Prostate gland (tissue), 2 donors: Measurements from ENCODE around the gene TUBB4B. TPM values are rescaled to one million over a fixed set of nuclear protein-coding genes. Genes with fewer than 3 reads are reported as not detected.

ENCODE experiments used
- DNase-seq: peaks from one replicate; pipeline ENCODE4 v3.0.0-alpha.2; 2019; ENCODE audit warnings: low spot score
- H3K27ac ChIP-seq, 2 donors: fragments of 200-600 bp; sonication (generic); 2 replicates each; pipeline ENCODE4 v1.5.1; 2017 to 2019
- H3K27me3 ChIP-seq: fragments of 200-600 bp; sonication (generic); replicated peaks from 2 replicates; pipeline ENCODE4 v1.5.1; 2019; ENCODE audit not compliant: insufficient read depth
- H3K36me3 ChIP-seq, 2 donors: fragments of 200-600 bp; sonication (generic); 1 replicate in 1 of 2; 2 replicates in 1 of 2; pipeline versions ENCODE4 v1.5.1 to v1.8.1; 2017 to 2019
- H3K4me1 ChIP-seq: fragments of 200-600 bp; sonication (generic); replicated peaks from 2 replicates; pipeline ENCODE4 v1.5.1; 2019
- H3K4me3 ChIP-seq, 2 donors: fragments of 200-600 bp; sonication (generic); 2 replicates each; pipeline ENCODE4 v1.5.1; 2017 to 2019
- H3K9me3 ChIP-seq: fragments of 200-600 bp; sonication (generic); 2 replicates; pipeline ENCODE4 v1.5.1; 2017
- CTCF ChIP-seq, 4 experiments: fragments of 200-600 bp in 2 of 4; fragments of 450-650 bp in 2 of 4; sonication (generic) in 2 of 4; IDR thresholded peaks; 1 replicate in 3 of 4; 2 replicates in 1 of 4; pipeline ENCODE4 v1.5.1; 2016 to 2019; ENCODE audit warnings: antibody characterized with exemption in 4 of 4, mild to moderate bottlenecking in 2 of 4, moderate library complexity in 2 of 4
- POLR2A ChIP-seq: fragments of 450-650 bp; IDR thresholded peaks from one replicate; pipeline ENCODE4 v1.6.1; 2016; ENCODE audit warnings: antibody characterized with exemption, mild to moderate bottlenecking
- POLR2AphosphoS5 ChIP-seq: sonication (generic); formaldehyde crosslinking; IDR thresholded peaks from one replicate; pipeline ENCODE4 v1.6.1; 2017; ENCODE audit warnings: antibody characterized with exemption
- WGBS: methylation state at CpG from one replicate; pipeline ENCODE4 v1.1.5; 2018; 5-methylcytosine and 5-hydroxymethylcytosine counted together
- intact Hi-C: fragments of 100-400 bp; cut with DNase I; formaldehyde crosslinking; loops from one replicate; pipeline ENCODE4 v1.14.2; 2022
- total RNA-seq, 2 donors: library from RNA; depleted of rRNA; stranded (reverse); fragments of >200 nt; gene quantifications; one replicate each; pipeline ENCODE4 v1.1.0, GENCODE V29; 2016

TUBB4B gene
- total RNA-seq, 2 donors from 2014 or later, result 279 to 484 TPM

DNA sequence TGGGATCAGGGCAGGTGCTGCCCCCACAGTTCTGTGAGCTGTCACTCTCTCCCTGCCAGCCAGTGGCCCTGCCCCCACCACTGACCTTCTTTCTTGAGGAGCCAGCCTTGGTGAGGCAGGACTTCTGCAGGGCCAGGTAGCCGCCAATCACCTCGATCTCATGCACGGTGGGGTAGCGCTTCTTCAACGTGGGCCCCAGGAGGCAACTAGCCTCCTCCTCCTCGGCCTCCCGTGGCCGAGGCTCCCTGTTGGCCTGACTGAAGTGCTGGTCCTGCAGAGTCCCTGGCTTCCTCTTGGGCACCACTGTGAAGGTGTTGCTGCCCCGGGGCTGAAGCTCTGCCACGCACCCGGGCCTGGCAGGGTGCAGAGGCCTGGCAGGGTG lies 42.2 kb upstream of the TUBB4B start:
- no peak overlapping the region for H3K27ac ChIP-seq
- no peaks in the 10 kb centered on the region for H3K9me3 ChIP-seq
- 87% methylated on average over 11 of the region's 11 CpGs for WGBS
- H3K27me3 ChIP-seq, result no peaks in the 10 kb centered on the region
- peaks cover 52% of the 10 kb centered on the region for H3K4me1 ChIP-seq
- H3K36me3 ChIP-seq, result no peaks in the 10 kb centered on the region
- TF ChIP-seq POLR2A (no peak), CTCF (IDR thresholded peaks at IDR 0.05) (no peak), POLR2AphosphoS5 (no peak)
- no peak for DNase-seq
- intact Hi-C loops, result no loop called here
- peak overlapping the region in 1 of 2 donors; percentile 61 for H3K4me3 ChIP-seq

DNA sequence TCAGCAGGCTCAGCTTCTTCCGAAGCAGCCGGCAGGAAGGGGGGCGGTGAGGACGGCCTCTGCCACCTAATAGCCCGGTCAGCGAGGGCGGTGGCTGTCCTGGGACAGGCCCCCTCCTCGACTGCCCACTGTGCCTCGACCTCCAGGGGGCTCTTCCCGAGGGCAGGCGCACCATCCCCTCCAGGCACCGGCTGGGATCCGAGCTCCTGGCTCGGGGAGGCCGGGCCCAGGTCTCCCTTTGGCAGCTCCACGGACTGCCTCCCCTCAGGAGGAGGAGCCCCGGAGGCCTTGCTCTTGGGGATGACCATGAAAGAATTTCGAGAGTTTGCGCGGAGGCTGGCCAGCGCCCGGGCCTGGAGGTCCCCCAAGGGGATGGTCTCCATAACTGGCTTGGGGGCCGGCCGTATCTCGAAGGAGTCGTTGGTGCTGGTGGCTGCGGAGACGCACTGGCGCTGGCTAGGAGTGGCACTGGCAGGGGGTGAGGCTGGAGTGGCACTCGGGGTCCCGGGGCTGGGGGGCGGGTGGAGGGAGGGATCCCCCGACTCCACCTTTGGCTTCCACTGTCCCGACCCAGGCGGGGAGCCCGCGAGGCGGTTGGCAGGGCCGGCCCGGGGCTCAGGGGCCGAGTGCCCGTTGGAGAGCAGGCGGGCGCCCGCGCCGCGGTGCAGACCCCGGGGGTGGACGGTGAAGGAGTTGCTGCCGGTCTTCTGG lies 41.5 kb upstream of the TUBB4B start:
- no peak for TF ChIP-seq CTCF (IDR thresholded peaks at IDR 0.05)
- TF ChIP-seq POLR2AphosphoS5, result no peak
- TF ChIP-seq POLR2A, result no peak
- intact Hi-C loops, result no loop called here
- peak overlapping the region; percentile 56 to 61 for H3K4me3 ChIP-seq
- H3K9me3 ChIP-seq, result no peaks in the 10 kb centered on the region
- no peaks in the 10 kb centered on the region for H3K27me3 ChIP-seq
- no peak overlapping the region for H3K27ac ChIP-seq
- 20% methylated on average over 37 of the region's 51 CpGs for WGBS
- H3K4me1 ChIP-seq, result peaks cover 56% of the 10 kb centered on the region
- no peaks in the 10 kb centered on the region for H3K36me3 ChIP-seq
- DNase-seq, result no peak

DNA sequence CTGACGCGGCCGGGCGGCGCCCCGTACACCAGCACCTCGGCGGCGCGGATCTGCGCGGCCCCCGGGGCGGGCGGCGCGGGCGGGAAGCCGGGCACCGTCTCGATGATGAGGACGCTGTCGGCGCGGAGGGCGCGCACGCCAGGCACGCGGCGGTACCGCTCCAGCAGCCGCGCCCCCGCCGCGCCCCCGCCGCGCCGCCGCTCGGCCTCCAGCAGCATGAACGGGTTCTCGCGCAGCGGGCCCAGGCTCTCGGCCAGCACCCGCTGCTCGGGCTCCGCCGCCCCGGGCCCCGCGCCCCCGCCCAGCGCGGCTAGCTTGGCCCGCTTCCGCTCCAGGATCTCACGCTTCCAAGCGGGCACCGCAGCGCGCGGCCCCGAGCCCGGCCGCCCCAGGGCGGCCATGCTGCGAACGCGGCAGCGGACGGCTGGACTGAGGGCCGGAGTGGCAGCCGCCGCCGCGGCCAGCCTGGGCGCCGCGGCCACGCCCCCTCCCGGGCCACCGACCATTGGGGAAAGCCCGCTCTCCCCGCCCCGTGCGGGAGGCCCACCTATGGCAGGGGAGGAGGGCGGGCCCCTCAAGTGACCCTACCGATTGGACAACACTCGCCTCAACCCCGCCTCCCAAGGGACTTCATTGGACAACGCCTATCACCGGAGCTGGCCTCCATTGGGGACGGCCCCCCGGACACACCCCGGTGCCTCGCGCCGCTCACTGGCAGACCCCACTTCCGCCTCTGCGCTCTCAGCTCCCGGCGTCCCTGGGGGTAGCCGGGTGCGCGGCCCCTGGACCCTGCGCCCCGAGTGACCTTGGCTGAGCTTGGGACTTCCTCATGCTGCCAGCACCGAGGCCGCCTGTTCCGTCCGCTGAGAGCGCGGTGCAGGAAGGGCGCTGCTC lies 40.5 kb upstream of the TUBB4B start, which contains the start of gene TPRN:
Gene TPRN, minus strand, starts transcription at position 431 of the 894 bp plus-strand sequence. Its CDS starts 30 bp downstream, at position 401.
- intact Hi-C loops, result no loop called here
- TF ChIP-seq POLR2A (peak; percentile 63), CTCF (IDR thresholded peaks at IDR 0.05) (peak in 2 of 4 experiments; percentile 35 to 38), POLR2AphosphoS5 (peak; percentile 92)
- H3K9me3 ChIP-seq, result no peaks in the 10 kb centered on the region
- no peaks in the 10 kb centered on the region for H3K27me3 ChIP-seq
- WGBS, result 0% methylated on average over 16 of the region's 118 CpGs
- peak; percentile 99 for DNase-seq
- H3K27ac ChIP-seq, result peak within 1 kb of the TSS; percentile 71 to 72
- H3K4me3 ChIP-seq, result peak within 1 kb of the TSS; percentile 56 to 61
- H3K4me1 ChIP-seq, result peaks cover 48% of the 10 kb centered on the region
- H3K36me3 ChIP-seq, result no peaks in the 10 kb centered on the region

GRCh38 chr9:137201205-137201868 lies 39.8 kb upstream of the TUBB4B start:
- intact Hi-C loops, result no loop called here
- H3K27ac ChIP-seq, result peak overlapping the region; percentile 71 to 72
- no peaks in the 10 kb centered on the region for H3K9me3 ChIP-seq
- no peak for TF ChIP-seq POLR2A
- TF ChIP-seq CTCF (IDR thresholded peaks at IDR 0.05), result no peak
- TF ChIP-seq POLR2AphosphoS5, result no peak
- no peaks in the 10 kb centered on the region for H3K36me3 ChIP-seq
- no peaks in the 10 kb centered on the region for H3K27me3 ChIP-seq
- H3K4me1 ChIP-seq, result peaks cover 49% of the 10 kb centered on the region
- no peak for DNase-seq
- peak overlapping the region; percentile 56 to 61 for H3K4me3 ChIP-seq
- 19% methylated on average over 23 of the region's 23 CpGs for WGBS
